Neutrophil (primary cell): Measurements from ENCODE around the gene ROR2.

Experiments used
- H3K27ac ChIP-seq: fragments of 200-600 bp; sonication (generic); 2 replicates; pipeline ENCODE4 v1.5.1; 2016; ENCODE audit warnings: mild to moderate bottlenecking, moderate library complexity
- H3K27me3 ChIP-seq: fragments of 200-600 bp; sonication (generic); 2 replicates; pipeline ENCODE4 v1.6.0; 2016; ENCODE audit warnings: mild to moderate bottlenecking
- H3K36me3 ChIP-seq: fragments of 200-600 bp; sonication (generic); 2 replicates; pipeline ENCODE4 v1.5.1; 2017
- H3K4me1 ChIP-seq, 2 experiments: fragments of 200-600 bp in 1 of 2; sonication (generic) in 1 of 2; 1 replicate in 1 of 2; 2 replicates in 1 of 2; pipeline versions ENCODE4 v1.5.1 to v1.6.1; 2013 to 2016; ENCODE audit warnings: low read depth in 1 of 2, low read length in 1 of 2, mild to moderate bottlenecking in 1 of 2, moderate library complexity in 1 of 2; ENCODE audit not compliant: control insufficient read depth in 1 of 2, insufficient read depth in 1 of 2
- H3K4me3 ChIP-seq, 2 experiments: fragments of 200-600 bp in 1 of 2; sonication (generic) in 1 of 2; 1 replicate in 1 of 2; 2 replicates in 1 of 2; pipeline ENCODE4 v1.5.1; 2013 to 2016; ENCODE audit warnings: low read depth in 1 of 2, low read length in 1 of 2, mild to moderate bottlenecking in 1 of 2, moderate library complexity in 1 of 2
- H3K9me3 ChIP-seq: fragments of 200-600 bp; sonication (generic); 2 replicates; pipeline ENCODE4 v1.5.1; 2016
- CTCF ChIP-seq: fragments of 200-600 bp; sonication (generic); IDR thresholded peaks from 2 replicates; pipeline ENCODE4 v1.5.1; 2016; ENCODE audit warnings: antibody characterized with exemption

The ROR2 gene

GRCh38 chr9:91805031-91805430 lies 145.0 kb downstream of the ROR2 start:
- Histone ChIP-seq H3K27ac (no peak overlapping the region), H3K27me3 (no peaks in the 10 kb centered on the region), H3K9me3 (no peaks in the 10 kb centered on the region), H3K4me3 (no peak overlapping the region), H3K4me1 (peaks cover 9 to 17% of the 10 kb centered on the region in 2 experiments), H3K36me3 (no peaks in the 10 kb centered on the region)
- TF ChIP-seq CTCF: no peak

GRCh38 chr9:91803970-91804752 lies 145.9 kb downstream of the ROR2 start:
- H3K36me3 ChIP-seq: no peaks in the 10 kb centered on the region
- H3K27me3 ChIP-seq: no peaks in the 10 kb centered on the region
- H3K4me1 ChIP-seq: peaks cover 9 to 17% of the 10 kb centered on the region in 2 experiments
- no peak overlapping the region for H3K4me3 ChIP-seq
- TF ChIP-seq CTCF: no peak
- H3K27ac ChIP-seq: no peak overlapping the region
- no peaks in the 10 kb centered on the region for H3K9me3 ChIP-seq

GRCh38 chr9:91803151-91803940 lies 146.7 kb downstream of the ROR2 start:
- no peaks in the 10 kb centered on the region for H3K9me3 ChIP-seq
- H3K27ac ChIP-seq: no peak overlapping the region
- H3K4me1 ChIP-seq: peaks cover 9 to 17% of the 10 kb centered on the region in 2 experiments
- TF ChIP-seq CTCF: no peak
- no peaks in the 10 kb centered on the region for H3K27me3 ChIP-seq
- H3K4me3 ChIP-seq: no peak overlapping the region
- H3K36me3 ChIP-seq: no peaks in the 10 kb centered on the region

- H3K36me3 ChIP-seq: no peaks in the 10 kb centered on the region
- no peak overlapping the region for H3K4me3 ChIP-seq
- H3K9me3 ChIP-seq: no peaks in the 10 kb centered on the region
- H3K27me3 ChIP-seq: no peaks in the 10 kb centered on the region
- peaks cover 9 to 17% of the 10 kb centered on the region in 2 experiments for H3K4me1 ChIP-seq
- TF ChIP-seq CTCF: no peak
- no peak overlapping the region for H3K27ac ChIP-seq
Observed at GRCh38 chr9:91802391-91802790, 147.6 kb downstream of the ROR2 start.

GRCh38 chr9:91800473-91801030 lies 149.5 kb downstream of the ROR2 start:
- Histone ChIP-seq H3K27ac (no peak overlapping the region), H3K4me1 (peaks cover 9 to 17% of the 10 kb centered on the region in 2 experiments), H3K36me3 (no peaks in the 10 kb centered on the region), H3K9me3 (no peaks in the 10 kb centered on the region), H3K4me3 (no peak overlapping the region), H3K27me3 (no peaks in the 10 kb centered on the region)
- no peak for TF ChIP-seq CTCF
